A549 (cell line): Measurements from ENCODE around the gene CLSTN2.

ENCODE experiments used
- CHD4 ChIP-seq: fragments of 200-600 bp; sonication (generic); IDR thresholded peaks from 2 replicates; pipeline ENCODE4 v1.6.1; 2016; ENCODE audit warnings: antibody characterized with exemption, mild to moderate bottlenecking, borderline replicate concordance
- POLR2A ChIP-seq: IDR thresholded peaks from 2 replicates; pipeline ENCODE4 v1.6.1; 2012; ENCODE audit warnings: mild to moderate bottlenecking, low read length
- SREBF2 ChIP-seq: fragments of 450-650 bp; IDR thresholded peaks from 2 replicates; pipeline ENCODE4 v1.6.1; 2014; ENCODE audit warnings: mild to moderate bottlenecking, moderate library complexity
- TF ChIP-seq, protein P1 (sequence below): fragments of 200-600 bp; sonication (generic); IDR thresholded peaks from 2 replicates; pipeline ENCODE4 v1.6.1; 2016; ENCODE audit warnings: antibody characterized with exemption, mild to moderate bottlenecking, moderate library complexity
- TF ChIP-seq, protein P2 (sequence below): fragments of >200 bp; sonication (Bioruptor Twin); formaldehyde crosslinking; IDR thresholded peaks from 3 replicates; pipeline ENCODE4 v1.5.1; 2016
- TF ChIP-seq, protein P3 (sequence below): fragments of 450-650 bp; IDR thresholded peaks from 2 replicates; pipeline ENCODE4 v1.6.1; 2014; ENCODE audit warnings: antibody characterized with exemption

DNA sequence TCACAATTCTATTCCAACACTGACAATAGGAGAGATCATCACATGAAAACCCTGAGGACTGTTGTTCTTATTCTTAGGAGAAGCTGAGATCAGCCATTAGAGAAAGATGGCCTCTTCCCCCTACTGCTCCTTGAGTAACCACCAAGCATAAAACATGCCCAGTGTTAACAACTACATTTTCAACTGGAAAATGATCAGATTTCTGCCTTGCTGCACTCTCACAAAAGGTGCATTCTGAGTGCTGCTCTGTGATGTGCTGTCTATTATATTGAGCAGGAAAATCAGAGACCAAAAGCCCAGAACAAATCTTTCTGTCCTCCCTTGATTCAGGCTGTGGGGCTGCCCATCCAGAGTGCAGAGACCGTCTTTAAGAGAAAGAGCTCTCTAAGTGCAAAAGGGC, 438.2 kb downstream of the CLSTN2 start:
- TF ChIP-seq POLR2A: no peak
- TF ChIP-seq, protein P1, sequence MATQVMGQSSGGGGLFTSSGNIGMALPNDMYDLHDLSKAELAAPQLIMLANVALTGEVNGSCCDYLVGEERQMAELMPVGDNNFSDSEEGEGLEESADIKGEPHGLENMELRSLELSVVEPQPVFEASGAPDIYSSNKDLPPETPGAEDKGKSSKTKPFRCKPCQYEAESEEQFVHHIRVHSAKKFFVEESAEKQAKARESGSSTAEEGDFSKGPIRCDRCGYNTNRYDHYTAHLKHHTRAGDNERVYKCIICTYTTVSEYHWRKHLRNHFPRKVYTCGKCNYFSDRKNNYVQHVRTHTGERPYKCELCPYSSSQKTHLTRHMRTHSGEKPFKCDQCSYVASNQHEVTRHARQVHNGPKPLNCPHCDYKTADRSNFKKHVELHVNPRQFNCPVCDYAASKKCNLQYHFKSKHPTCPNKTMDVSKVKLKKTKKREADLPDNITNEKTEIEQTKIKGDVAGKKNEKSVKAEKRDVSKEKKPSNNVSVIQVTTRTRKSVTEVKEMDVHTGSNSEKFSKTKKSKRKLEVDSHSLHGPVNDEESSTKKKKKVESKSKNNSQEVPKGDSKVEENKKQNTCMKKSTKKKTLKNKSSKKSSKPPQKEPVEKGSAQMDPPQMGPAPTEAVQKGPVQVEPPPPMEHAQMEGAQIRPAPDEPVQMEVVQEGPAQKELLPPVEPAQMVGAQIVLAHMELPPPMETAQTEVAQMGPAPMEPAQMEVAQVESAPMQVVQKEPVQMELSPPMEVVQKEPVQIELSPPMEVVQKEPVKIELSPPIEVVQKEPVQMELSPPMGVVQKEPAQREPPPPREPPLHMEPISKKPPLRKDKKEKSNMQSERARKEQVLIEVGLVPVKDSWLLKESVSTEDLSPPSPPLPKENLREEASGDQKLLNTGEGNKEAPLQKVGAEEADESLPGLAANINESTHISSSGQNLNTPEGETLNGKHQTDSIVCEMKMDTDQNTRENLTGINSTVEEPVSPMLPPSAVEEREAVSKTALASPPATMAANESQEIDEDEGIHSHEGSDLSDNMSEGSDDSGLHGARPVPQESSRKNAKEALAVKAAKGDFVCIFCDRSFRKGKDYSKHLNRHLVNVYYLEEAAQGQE: no peak
- TF ChIP-seq, protein P2, sequence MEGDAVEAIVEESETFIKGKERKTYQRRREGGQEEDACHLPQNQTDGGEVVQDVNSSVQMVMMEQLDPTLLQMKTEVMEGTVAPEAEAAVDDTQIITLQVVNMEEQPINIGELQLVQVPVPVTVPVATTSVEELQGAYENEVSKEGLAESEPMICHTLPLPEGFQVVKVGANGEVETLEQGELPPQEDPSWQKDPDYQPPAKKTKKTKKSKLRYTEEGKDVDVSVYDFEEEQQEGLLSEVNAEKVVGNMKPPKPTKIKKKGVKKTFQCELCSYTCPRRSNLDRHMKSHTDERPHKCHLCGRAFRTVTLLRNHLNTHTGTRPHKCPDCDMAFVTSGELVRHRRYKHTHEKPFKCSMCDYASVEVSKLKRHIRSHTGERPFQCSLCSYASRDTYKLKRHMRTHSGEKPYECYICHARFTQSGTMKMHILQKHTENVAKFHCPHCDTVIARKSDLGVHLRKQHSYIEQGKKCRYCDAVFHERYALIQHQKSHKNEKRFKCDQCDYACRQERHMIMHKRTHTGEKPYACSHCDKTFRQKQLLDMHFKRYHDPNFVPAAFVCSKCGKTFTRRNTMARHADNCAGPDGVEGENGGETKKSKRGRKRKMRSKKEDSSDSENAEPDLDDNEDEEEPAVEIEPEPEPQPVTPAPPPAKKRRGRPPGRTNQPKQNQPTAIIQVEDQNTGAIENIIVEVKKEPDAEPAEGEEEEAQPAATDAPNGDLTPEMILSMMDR: no peak
- TF ChIP-seq CHD4: no peak
- TF ChIP-seq, protein P3, sequence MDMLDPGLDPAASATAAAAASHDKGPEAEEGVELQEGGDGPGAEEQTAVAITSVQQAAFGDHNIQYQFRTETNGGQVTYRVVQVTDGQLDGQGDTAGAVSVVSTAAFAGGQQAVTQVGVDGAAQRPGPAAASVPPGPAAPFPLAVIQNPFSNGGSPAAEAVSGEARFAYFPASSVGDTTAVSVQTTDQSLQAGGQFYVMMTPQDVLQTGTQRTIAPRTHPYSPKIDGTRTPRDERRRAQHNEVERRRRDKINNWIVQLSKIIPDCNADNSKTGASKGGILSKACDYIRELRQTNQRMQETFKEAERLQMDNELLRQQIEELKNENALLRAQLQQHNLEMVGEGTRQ: no peak
- TF ChIP-seq SREBF2: no peak
